NB4 (cell line): ENCODE measurements around the gene TTLL5.

Source experiments
- DNase-seq: peaks from one replicate; pipeline ENCODE4 v3.0.0; 2010; ENCODE audit warnings: low read depth
- H3K4me3 ChIP-seq: one replicate; pipeline ENCODE4 v1.5.1; 2011; ENCODE audit warnings: mild to moderate bottlenecking, low read depth, low read length, moderate library complexity
- CTCF ChIP-seq: IDR thresholded peaks from one replicate; pipeline ENCODE4 v1.5.1; 2012; ENCODE audit warnings: low read depth, low read length
- MYC ChIP-seq: IDR thresholded peaks from 2 replicates; pipeline ENCODE4 v1.6.1; 2011; ENCODE audit warnings: low read depth, low read length
- POLR2A ChIP-seq: IDR thresholded peaks from 2 replicates; pipeline ENCODE4 v1.6.1; 2011; ENCODE audit warnings: mild to moderate bottlenecking; ENCODE audit not compliant: insufficient read length; ENCODE audit errors: extremely low read depth
- TF ChIP-seq, protein P1 (sequence below): IDR thresholded peaks from 2 replicates; pipeline ENCODE4 v1.6.1; 2011; ENCODE audit warnings: low read depth, low read length

The TTLL5 gene

DNA sequence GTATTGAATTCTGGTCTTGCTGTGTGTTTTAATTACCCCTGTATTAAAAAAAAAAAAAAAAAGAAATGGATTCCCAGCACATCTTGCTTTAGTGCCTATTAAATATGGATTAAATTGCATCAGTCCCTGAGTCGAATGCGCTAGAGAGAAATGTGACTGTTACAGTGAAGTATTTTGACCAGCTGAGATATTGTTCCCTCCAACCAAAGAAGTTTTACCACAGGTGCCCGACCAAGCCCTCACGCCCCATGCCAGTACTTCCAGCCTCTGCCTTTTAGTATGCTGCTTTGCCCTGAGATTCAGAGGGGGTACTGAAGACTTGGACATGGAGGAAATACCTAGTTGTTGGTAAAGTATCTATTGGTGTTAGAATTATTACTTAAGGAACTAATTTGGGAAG, 159.7 kb downstream of the TTLL5 start:
- DNase-seq = no peak
- TF ChIP-seq POLR2A (no peak), CTCF (no peak), MYC (no peak)
- TF ChIP-seq, protein P1, sequence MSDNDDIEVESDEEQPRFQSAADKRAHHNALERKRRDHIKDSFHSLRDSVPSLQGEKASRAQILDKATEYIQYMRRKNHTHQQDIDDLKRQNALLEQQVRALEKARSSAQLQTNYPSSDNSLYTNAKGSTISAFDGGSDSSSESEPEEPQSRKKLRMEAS = no peak
- H3K4me3 ChIP-seq = no peak overlapping the region

DNA sequence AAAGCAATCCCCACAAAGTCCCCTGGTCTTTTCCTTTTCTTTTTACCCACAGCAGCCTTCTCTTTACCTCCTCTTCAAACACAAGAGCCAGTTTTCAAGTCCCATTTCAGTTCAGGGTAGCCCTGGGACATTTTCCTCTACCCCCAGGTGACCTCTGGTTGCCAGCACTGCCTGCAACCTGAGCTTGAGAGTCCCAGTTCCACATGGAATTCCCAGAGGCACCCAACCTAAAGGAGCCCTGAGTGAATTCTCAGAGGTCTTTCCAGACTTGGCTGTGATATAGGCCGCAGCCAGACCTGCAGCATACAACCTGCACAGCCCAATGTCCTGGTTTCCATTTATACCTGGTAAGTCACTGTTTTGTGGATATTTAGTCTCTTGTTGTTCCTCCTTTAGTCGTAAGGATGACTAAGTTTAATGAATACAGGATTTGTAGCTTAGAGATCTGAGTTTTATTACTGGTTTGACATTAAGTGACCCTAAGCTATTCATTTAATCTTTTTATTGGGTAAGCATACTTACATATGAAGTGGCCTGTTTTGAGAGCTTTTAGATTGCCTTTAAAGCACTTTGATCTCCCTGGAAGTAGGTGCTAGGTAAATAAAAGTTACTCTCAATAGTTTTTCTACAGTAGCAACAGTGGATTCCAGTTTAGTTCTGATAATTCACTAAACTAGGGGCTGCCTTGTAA, 160.9 kb downstream of the TTLL5 start:
- DNase-seq = no peak
- no peak for TF ChIP-seq CTCF
- no peak for TF ChIP-seq POLR2A
- no peak overlapping the region for H3K4me3 ChIP-seq

DNA sequence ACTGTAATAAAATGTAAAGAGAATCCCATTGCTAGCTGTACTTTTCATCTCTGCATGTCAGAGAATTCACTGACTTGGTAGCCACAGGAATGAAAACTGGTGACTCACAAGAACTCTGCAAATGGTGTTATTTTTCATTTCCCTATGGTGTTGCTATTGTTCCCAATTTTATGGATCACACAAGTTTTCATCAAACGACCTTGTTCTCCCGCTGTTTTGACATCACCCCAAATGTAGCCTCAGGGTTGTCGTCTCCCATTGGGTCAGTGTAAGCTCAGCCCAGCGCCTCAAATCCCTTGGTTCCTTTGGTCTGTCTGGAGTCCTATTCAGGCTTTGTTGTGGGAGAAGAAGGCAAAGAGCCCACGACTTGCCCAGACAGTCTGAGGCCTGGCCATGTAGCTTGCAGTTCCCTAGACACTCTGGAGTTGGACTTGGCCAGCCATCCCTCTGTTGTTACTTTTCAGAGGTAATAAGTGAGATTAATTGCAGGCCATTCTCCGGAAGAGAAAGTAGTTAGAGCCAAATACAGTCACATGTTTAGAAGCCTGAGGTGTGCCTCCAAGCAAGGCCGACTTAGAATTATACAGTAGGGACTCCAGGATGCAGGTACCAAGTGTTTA, 161.6 kb downstream of the TTLL5 start:
- H3K4me3 ChIP-seq = no peak overlapping the region
- TF ChIP-seq CTCF = no peak
- TF ChIP-seq, protein P1 = no peak
- no peak for TF ChIP-seq MYC
- no peak for TF ChIP-seq POLR2A
- DNase-seq = no peak

DNA sequence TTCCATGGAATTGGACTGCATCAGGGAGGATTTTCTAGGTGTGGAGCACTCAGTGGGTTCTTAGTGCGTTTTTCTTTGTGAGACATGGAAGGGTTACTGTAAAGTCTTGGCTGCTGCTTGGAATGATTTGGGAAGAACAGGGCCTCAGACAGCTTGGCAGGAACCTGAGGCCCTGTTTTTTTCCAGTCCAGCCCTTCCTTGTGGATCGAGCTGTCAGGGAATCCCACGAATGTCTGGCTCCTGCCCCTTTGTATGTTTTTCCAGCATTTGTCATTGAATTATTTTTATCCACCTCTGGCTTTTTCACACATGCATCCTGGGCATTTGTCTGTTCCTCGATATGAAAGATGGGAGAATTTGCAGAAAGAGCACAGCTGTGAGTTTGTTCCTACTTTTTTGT, 162.3 kb downstream of the TTLL5 start:
- no peak for DNase-seq
- H3K4me3 ChIP-seq = no peak overlapping the region
- TF ChIP-seq POLR2A = no peak
- TF ChIP-seq CTCF = no peak
- TF ChIP-seq, protein P1 = no peak
- no peak for TF ChIP-seq MYC

DNA sequence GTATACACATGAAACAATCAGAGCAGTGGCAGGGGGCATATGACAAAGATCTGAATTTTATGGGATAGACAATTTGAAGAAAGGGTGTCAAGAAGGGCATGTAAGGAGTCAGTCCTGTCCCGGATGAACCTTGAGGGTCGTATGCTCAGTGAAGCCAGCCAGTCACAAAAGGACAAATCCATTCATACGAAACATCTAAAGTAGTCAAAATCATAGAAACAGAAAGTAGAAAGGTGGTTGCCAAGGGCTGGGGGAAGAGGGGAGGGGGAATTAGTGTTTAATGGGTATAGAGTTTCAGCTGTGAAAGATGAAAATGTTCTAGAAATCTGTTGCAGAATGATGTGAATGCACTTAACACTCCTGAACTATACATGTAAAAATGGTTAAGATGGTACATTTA, 163.3 kb downstream of the TTLL5 start:
- TF ChIP-seq, protein P1 = no peak
- TF ChIP-seq CTCF (no peak), POLR2A (no peak), MYC (no peak)
- no peak for DNase-seq
- no peak overlapping the region for H3K4me3 ChIP-seq
